ENCODE measurements around the gene TSPAN9. TPM values are rescaled to one million over a fixed set of nuclear protein-coding genes. Genes with fewer than 3 reads are reported as not detected.

Gene TSPAN9
- polyA plus RNA-seq, 1 donor (not counting 4 experiments of a cell fraction or from before 2014, with no cell fraction given), result 27.5 TPM

DNA sequence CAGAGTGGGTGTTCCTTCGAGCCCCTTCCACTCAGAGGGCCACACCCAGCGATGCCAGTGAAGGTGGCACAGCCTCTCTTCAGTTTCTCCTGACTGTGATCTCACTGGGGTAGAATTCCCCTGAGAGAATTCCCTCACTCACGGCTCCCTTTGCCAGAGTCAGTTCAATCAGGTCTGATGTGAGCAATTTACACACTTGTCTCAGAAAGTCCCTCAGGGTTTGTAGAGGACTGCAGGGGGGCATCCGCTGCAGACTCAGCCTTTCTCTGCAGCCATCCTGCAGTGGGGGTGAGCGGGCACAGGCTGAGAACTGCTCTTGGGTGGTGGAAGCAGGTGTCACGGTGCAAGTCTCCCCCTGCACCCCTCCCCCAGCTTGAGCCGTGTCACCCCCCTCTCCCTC lies 208.4 kb downstream of the TSPAN9 start:
- Histone ChIP-seq H3K4me2 (ENCODE audit: control insufficient read depth, extremely low read depth, insufficient read depth, low read depth, low read length) (no peak overlapping the region), H2AFZ (ENCODE audit: control insufficient read depth, low read length) (no peak overlapping the region), H4K20me1 (ENCODE audit: control insufficient read depth, extremely low read depth, insufficient read depth, low read length) (peaks cover 2% of the 10 kb centered on the region), H3K9me1 (ENCODE audit: control insufficient read depth, extremely low read depth, insufficient read depth, low read length) (no peaks in the 10 kb centered on the region), H3K27ac (ENCODE audit: control insufficient read depth, insufficient read depth, low read length) (no peak overlapping the region), H3K27me3 (ENCODE audit: control insufficient read depth, extremely low read depth, insufficient read depth, low read length) (no peaks in the 10 kb centered on the region), H3K4me1 (ENCODE audit: control insufficient read depth, extremely low read depth, insufficient read depth, low read length) (no peaks in the 10 kb centered on the region), H3K9ac (ENCODE audit: control insufficient read depth, extremely low read depth, insufficient read depth, low read length) (no peak overlapping the region), H3K4me3 (ENCODE audit: control insufficient read depth in 2 of 3, extremely low read depth in 1 of 3, insufficient read depth in 2 of 3, low read depth in 1 of 3, low read length in 3 of 3) (no peak overlapping the region), H3K36me3 (ENCODE audit: control insufficient read depth in 2 of 2, extremely low read depth in 1 of 2, insufficient read depth in 2 of 2, low read length in 2 of 2) (peaks cover 0 to 7% of the 10 kb centered on the region in 2 experiments), H3K79me2 (ENCODE audit: control insufficient read depth, insufficient read depth, low read length) (no peaks in the 10 kb centered on the region), H3K9me3 (ENCODE audit: control insufficient read depth, low read depth, low read length) (no peaks in the 10 kb centered on the region)
- DNase-seq (ENCODE audit: low read depth, low spot score) (no peak), FAIRE-seq (no peak)
- dilution Hi-C loops (cut with MboI; ENCODE audit: extremely low pct_ligation_motif_present, low sequenced_read_pairs), result no loop called here
- TF ChIP-seq EZH2 (IDR thresholded peaks at IDR 0.05; ENCODE audit: low read length), result no peak
- TF ChIP-seq, protein P1, sequence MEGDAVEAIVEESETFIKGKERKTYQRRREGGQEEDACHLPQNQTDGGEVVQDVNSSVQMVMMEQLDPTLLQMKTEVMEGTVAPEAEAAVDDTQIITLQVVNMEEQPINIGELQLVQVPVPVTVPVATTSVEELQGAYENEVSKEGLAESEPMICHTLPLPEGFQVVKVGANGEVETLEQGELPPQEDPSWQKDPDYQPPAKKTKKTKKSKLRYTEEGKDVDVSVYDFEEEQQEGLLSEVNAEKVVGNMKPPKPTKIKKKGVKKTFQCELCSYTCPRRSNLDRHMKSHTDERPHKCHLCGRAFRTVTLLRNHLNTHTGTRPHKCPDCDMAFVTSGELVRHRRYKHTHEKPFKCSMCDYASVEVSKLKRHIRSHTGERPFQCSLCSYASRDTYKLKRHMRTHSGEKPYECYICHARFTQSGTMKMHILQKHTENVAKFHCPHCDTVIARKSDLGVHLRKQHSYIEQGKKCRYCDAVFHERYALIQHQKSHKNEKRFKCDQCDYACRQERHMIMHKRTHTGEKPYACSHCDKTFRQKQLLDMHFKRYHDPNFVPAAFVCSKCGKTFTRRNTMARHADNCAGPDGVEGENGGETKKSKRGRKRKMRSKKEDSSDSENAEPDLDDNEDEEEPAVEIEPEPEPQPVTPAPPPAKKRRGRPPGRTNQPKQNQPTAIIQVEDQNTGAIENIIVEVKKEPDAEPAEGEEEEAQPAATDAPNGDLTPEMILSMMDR (optimal IDR thresholded peaks at IDR 0.05 in 1 of 3, IDR thresholded peaks at IDR 0.05 in 1 of 3, conservative IDR thresholded peaks at IDR 0.05 in 1 of 3; ENCODE audit: extremely low read depth in 1 of 3, insufficient read depth in 2 of 3, low read length in 3 of 3), result no peak

DNA sequence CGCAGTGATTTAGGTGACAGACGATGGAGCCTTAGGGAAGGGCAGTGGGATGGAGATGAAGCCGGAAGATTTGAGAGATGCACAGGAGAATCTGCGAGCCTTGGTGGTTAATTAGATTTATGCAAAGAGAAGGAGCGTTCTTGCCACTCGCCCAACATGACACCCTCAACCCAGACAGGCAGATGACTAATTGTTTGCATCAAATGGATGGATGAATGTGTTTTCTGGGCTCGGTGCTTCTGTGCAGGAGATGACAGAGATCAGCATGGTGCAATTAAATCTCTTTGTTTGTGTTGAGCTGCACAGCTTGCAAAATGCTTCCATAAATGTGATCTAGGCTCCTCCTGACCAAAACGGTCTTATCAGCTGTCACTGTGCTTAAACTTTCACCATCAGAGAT lies 211.5 kb downstream of the TSPAN9 start:
- peaks cover 0 to 2% of the 10 kb centered on the region in 2 experiments for H3K36me3 ChIP-seq (ENCODE audit: control insufficient read depth in 2 of 2, extremely low read depth in 1 of 2, insufficient read depth in 2 of 2, low read length in 2 of 2)
- H3K9me3 ChIP-seq (ENCODE audit: control insufficient read depth, low read depth, low read length), result no peaks in the 10 kb centered on the region
- peaks cover 2% of the 10 kb centered on the region for H4K20me1 ChIP-seq (ENCODE audit: control insufficient read depth, extremely low read depth, insufficient read depth, low read length)
- H3K4me2 ChIP-seq (ENCODE audit: control insufficient read depth, extremely low read depth, insufficient read depth, low read depth, low read length), result no peak overlapping the region
- H3K27ac ChIP-seq (ENCODE audit: control insufficient read depth, insufficient read depth, low read length), result no peak overlapping the region
- no peak overlapping the region for H3K4me3 ChIP-seq (ENCODE audit: control insufficient read depth in 2 of 3, extremely low read depth in 1 of 3, insufficient read depth in 2 of 3, low read depth in 1 of 3, low read length in 3 of 3)
- H3K4me1 ChIP-seq (ENCODE audit: control insufficient read depth, extremely low read depth, insufficient read depth, low read length), result peaks cover 2% of the 10 kb centered on the region
- H3K27me3 ChIP-seq (ENCODE audit: control insufficient read depth, extremely low read depth, insufficient read depth, low read length), result no peaks in the 10 kb centered on the region
- no peak for TF ChIP-seq EZH2 (IDR thresholded peaks at IDR 0.05; ENCODE audit: low read length)
- TF ChIP-seq, protein P1 (optimal IDR thresholded peaks at IDR 0.05 in 1 of 3, IDR thresholded peaks at IDR 0.05 in 1 of 3, conservative IDR thresholded peaks at IDR 0.05 in 1 of 3; ENCODE audit: extremely low read depth in 1 of 3, insufficient read depth in 2 of 3, low read length in 3 of 3), result no peak
- no peaks in the 10 kb centered on the region for H3K9me1 ChIP-seq (ENCODE audit: control insufficient read depth, extremely low read depth, insufficient read depth, low read length)
- FAIRE-seq (no peak), DNase-seq (ENCODE audit: low read depth, low spot score) (no peak)
- H3K79me2 ChIP-seq (ENCODE audit: control insufficient read depth, insufficient read depth, low read length), result no peaks in the 10 kb centered on the region
- H2AFZ ChIP-seq (ENCODE audit: control insufficient read depth, low read length), result no peak overlapping the region
- dilution Hi-C loops (cut with MboI; ENCODE audit: extremely low pct_ligation_motif_present, low sequenced_read_pairs), result no loop called here
- no peak overlapping the region for H3K9ac ChIP-seq (ENCODE audit: control insufficient read depth, extremely low read depth, insufficient read depth, low read length)
